ENCODE results near the gene MGAT5B. TPM values are rescaled to one million over a fixed set of nuclear protein-coding genes. Genes with fewer than 3 reads are reported as not detected.

MGAT5B gene
- total and polyA plus RNA-seq, 9 of the 15 experiments (the other 6 are each of a cell fraction or from before 2014, with no cell fraction given), result 0.09 to 0.43 (median 0.18) TPM; not detected in 4

DNA sequence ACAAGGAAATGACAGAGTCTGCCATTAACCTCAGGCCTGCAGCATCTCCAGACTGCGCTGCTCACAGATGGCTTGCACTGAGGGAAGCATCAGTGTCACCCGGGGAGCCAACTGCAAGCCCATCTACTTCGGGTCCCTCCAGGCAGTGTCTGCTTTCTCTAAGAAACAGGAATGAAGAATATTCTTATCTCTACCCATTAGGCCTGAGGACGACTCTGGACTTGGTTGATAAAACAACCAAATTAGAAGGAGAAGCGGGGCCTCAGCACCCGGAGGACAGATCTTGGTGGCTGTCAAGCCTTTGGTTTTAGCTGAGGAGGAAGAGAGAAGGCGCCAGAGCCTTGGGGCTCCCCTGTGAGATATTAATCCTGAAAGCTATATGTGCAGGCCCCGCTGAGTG is 19.5 kb upstream of the MGAT5B start (continued):
- TF ChIP-seq SMAD4 (CRISPR knock-in tag; conservative IDR thresholded peaks at IDR 0.05) (no peak), EP400 (IDR thresholded peaks at IDR 0.05) (no peak), SIX5 (IDR thresholded peaks at IDR 0.05; ENCODE audit: borderline replicate concordance in 1 of 2, insufficient read depth in 1 of 2, low read depth in 1 of 2, low read length in 2 of 2) (no peak), XRCC5 (IDR thresholded peaks at IDR 0.05; ENCODE audit: low read depth, low read length) (no peak), IRF2 (CRISPR knock-in tag; IDR thresholded peaks at IDR 0.05) (no peak), ZNF134 (CRISPR knock-in tag; conservative IDR thresholded peaks at IDR 0.05) (no peak), CC2D1A (IDR thresholded peaks at IDR 0.05) (peak; percentile 42; the same call in 1 of the 2 replicates), YY1 (IDR thresholded peaks at IDR 0.05; ENCODE audit: borderline replicate concordance in 1 of 3, control insufficient read depth in 1 of 3, extremely low read depth in 1 of 3, insufficient read depth in 3 of 3, insufficient read length in 1 of 3, insufficient replicate concordance in 2 of 3, low read depth in 1 of 3, low read length in 2 of 3) (no peak), SMC3 (conservative IDR thresholded peaks at IDR 0.05; ENCODE audit: insufficient read depth, low read depth, low read length) (no peak), MECOM (CRISPR knock-in tag; IDR thresholded peaks at IDR 0.05) (no peak), SMARCC2 (IDR thresholded peaks at IDR 0.05; ENCODE audit: low read depth) (no peak), ZNF3 (CRISPR knock-in tag; IDR thresholded peaks at IDR 0.05) (no peak)
- TF ChIP-seq, protein P1, sequence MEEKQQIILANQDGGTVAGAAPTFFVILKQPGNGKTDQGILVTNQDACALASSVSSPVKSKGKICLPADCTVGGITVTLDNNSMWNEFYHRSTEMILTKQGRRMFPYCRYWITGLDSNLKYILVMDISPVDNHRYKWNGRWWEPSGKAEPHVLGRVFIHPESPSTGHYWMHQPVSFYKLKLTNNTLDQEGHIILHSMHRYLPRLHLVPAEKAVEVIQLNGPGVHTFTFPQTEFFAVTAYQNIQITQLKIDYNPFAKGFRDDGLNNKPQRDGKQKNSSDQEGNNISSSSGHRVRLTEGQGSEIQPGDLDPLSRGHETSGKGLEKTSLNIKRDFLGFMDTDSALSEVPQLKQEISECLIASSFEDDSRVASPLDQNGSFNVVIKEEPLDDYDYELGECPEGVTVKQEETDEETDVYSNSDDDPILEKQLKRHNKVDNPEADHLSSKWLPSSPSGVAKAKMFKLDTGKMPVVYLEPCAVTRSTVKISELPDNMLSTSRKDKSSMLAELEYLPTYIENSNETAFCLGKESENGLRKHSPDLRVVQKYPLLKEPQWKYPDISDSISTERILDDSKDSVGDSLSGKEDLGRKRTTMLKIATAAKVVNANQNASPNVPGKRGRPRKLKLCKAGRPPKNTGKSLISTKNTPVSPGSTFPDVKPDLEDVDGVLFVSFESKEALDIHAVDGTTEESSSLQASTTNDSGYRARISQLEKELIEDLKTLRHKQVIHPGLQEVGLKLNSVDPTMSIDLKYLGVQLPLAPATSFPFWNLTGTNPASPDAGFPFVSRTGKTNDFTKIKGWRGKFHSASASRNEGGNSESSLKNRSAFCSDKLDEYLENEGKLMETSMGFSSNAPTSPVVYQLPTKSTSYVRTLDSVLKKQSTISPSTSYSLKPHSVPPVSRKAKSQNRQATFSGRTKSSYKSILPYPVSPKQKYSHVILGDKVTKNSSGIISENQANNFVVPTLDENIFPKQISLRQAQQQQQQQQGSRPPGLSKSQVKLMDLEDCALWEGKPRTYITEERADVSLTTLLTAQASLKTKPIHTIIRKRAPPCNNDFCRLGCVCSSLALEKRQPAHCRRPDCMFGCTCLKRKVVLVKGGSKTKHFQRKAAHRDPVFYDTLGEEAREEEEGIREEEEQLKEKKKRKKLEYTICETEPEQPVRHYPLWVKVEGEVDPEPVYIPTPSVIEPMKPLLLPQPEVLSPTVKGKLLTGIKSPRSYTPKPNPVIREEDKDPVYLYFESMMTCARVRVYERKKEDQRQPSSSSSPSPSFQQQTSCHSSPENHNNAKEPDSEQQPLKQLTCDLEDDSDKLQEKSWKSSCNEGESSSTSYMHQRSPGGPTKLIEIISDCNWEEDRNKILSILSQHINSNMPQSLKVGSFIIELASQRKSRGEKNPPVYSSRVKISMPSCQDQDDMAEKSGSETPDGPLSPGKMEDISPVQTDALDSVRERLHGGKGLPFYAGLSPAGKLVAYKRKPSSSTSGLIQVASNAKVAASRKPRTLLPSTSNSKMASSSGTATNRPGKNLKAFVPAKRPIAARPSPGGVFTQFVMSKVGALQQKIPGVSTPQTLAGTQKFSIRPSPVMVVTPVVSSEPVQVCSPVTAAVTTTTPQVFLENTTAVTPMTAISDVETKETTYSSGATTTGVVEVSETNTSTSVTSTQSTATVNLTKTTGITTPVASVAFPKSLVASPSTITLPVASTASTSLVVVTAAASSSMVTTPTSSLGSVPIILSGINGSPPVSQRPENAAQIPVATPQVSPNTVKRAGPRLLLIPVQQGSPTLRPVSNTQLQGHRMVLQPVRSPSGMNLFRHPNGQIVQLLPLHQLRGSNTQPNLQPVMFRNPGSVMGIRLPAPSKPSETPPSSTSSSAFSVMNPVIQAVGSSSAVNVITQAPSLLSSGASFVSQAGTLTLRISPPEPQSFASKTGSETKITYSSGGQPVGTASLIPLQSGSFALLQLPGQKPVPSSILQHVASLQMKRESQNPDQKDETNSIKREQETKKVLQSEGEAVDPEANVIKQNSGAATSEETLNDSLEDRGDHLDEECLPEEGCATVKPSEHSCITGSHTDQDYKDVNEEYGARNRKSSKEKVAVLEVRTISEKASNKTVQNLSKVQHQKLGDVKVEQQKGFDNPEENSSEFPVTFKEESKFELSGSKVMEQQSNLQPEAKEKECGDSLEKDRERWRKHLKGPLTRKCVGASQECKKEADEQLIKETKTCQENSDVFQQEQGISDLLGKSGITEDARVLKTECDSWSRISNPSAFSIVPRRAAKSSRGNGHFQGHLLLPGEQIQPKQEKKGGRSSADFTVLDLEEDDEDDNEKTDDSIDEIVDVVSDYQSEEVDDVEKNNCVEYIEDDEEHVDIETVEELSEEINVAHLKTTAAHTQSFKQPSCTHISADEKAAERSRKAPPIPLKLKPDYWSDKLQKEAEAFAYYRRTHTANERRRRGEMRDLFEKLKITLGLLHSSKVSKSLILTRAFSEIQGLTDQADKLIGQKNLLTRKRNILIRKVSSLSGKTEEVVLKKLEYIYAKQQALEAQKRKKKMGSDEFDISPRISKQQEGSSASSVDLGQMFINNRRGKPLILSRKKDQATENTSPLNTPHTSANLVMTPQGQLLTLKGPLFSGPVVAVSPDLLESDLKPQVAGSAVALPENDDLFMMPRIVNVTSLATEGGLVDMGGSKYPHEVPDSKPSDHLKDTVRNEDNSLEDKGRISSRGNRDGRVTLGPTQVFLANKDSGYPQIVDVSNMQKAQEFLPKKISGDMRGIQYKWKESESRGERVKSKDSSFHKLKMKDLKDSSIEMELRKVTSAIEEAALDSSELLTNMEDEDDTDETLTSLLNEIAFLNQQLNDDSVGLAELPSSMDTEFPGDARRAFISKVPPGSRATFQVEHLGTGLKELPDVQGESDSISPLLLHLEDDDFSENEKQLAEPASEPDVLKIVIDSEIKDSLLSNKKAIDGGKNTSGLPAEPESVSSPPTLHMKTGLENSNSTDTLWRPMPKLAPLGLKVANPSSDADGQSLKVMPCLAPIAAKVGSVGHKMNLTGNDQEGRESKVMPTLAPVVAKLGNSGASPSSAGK (IDR thresholded peaks at IDR 0.05), result no peak
- TF ChIP-seq, protein P2, sequence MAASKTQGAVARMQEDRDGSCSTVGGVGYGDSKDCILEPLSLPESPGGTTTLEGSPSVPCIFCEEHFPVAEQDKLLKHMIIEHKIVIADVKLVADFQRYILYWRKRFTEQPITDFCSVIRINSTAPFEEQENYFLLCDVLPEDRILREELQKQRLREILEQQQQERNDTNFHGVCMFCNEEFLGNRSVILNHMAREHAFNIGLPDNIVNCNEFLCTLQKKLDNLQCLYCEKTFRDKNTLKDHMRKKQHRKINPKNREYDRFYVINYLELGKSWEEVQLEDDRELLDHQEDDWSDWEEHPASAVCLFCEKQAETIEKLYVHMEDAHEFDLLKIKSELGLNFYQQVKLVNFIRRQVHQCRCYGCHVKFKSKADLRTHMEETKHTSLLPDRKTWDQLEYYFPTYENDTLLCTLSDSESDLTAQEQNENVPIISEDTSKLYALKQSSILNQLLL (CRISPR knock-in tag; IDR thresholded peaks at IDR 0.05; ENCODE audit: borderline replicate concordance), result no peak
- TF ChIP-seq, protein P3, sequence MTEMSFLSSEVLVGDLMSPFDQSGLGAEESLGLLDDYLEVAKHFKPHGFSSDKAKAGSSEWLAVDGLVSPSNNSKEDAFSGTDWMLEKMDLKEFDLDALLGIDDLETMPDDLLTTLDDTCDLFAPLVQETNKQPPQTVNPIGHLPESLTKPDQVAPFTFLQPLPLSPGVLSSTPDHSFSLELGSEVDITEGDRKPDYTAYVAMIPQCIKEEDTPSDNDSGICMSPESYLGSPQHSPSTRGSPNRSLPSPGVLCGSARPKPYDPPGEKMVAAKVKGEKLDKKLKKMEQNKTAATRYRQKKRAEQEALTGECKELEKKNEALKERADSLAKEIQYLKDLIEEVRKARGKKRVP (CRISPR knock-in tag; IDR thresholded peaks at IDR 0.05), result no peak
